HepG2 (cell line): ENCODE measurements around the gene FBLIM1. TPM values are rescaled to one million over a fixed set of nuclear protein-coding genes. Genes with fewer than 3 reads are reported as not detected.

ENCODE experiments used
- CBX1 ChIP-seq: IDR thresholded peaks from one replicate; pipeline ENCODE4 v1.6.1; 2016; ENCODE audit warnings: antibody characterized with exemption, low read depth
- EED ChIP-seq: sonication (generic); formaldehyde crosslinking; IDR thresholded peaks from 2 replicates; pipeline ENCODE4 v1.5.0; 2020; ENCODE audit warnings: mild to moderate bottlenecking, missing genetic modification reagents
- FOXP1 ChIP-seq, 2 experiments: fragments of 450-650 bp in 1 of 2; IDR thresholded peaks; 2 replicates each; pipeline ENCODE4 v1.6.1; 2017 to 2018; ENCODE audit warnings: antibody characterized with exemption in 1 of 2
- GATAD1 ChIP-seq: IDR thresholded peaks from 2 replicates; pipeline ENCODE4 v1.6.1; 2016; ENCODE audit warnings: missing genetic modification reagents, missing compliant biosample characterization
- GFI1 ChIP-seq: sonication (generic); formaldehyde crosslinking; IDR thresholded peaks from 2 replicates; pipeline ENCODE4 v1.5.0; 2020; ENCODE audit warnings: missing genetic modification reagents, mild to moderate bottlenecking, borderline replicate concordance
- HNRNPK ChIP-seq: fragments of 200-400 bp; formaldehyde crosslinking; IDR thresholded peaks from 2 replicates; pipeline ENCODE4 v1.6.1; 2018; ENCODE audit warnings: low read length, low read depth, moderate library complexity, mild to moderate bottlenecking; ENCODE audit not compliant: poor library complexity, severe bottlenecking
- HOXA9 ChIP-seq: sonication (generic); formaldehyde crosslinking; IDR thresholded peaks from 2 replicates; pipeline ENCODE4 v1.8.1; 2022; ENCODE audit warnings: missing genetic modification reagents, mild to moderate bottlenecking, moderate library complexity, borderline replicate concordance
- KLF11 ChIP-seq: IDR thresholded peaks from 2 replicates; pipeline ENCODE4 v1.6.1; 2016; ENCODE audit warnings: missing compliant biosample characterization
- NCOA2 ChIP-seq: sonication (generic); formaldehyde crosslinking; IDR thresholded peaks from 2 replicates; pipeline ENCODE4 v1.8.0; 2022; ENCODE audit warnings: inconsistent platforms
- SIX4 ChIP-seq: sonication (generic); formaldehyde crosslinking; IDR thresholded peaks from 2 replicates; pipeline ENCODE4 v1.4.0; 2020; ENCODE audit warnings: missing genetic modification reagents
- SOX5 ChIP-seq: IDR thresholded peaks from 2 replicates; pipeline ENCODE4 v1.6.1; 2016; ENCODE audit warnings: borderline replicate concordance
- ZNF143 ChIP-seq: sonication (generic); formaldehyde crosslinking; IDR thresholded peaks from 2 replicates; pipeline ENCODE4 v1.4.0; 2020; ENCODE audit warnings: missing genetic modification reagents
- ZNF562 ChIP-seq: sonication (generic); formaldehyde crosslinking; IDR thresholded peaks from 2 replicates; pipeline ENCODE4 v1.8.0; 2022; ENCODE audit warnings: missing genetic modification reagents, borderline replicate concordance
- ZNF720 ChIP-seq: sonication (generic); formaldehyde crosslinking; IDR thresholded peaks from 2 replicates; pipeline ENCODE4 v1.4.0; 2020; ENCODE audit warnings: missing genetic modification reagents
- ZNF747 ChIP-seq: sonication (generic); formaldehyde crosslinking; IDR thresholded peaks from 2 replicates; pipeline ENCODE4 v1.8.1; 2023; ENCODE audit warnings: missing genetic modification reagents, mild to moderate bottlenecking, borderline replicate concordance
- ZNF766 ChIP-seq: sonication (generic); formaldehyde crosslinking; IDR thresholded peaks from 2 replicates; pipeline ENCODE4 v1.5.0; 2020; ENCODE audit warnings: missing genetic modification reagents, borderline replicate concordance
- ZNF792 ChIP-seq: IDR thresholded peaks from 2 replicates; pipeline ENCODE4 v1.6.1; 2016
- ZNF839 ChIP-seq: sonication (generic); formaldehyde crosslinking; IDR thresholded peaks from 2 replicates; pipeline ENCODE4 v1.4.0; 2020; ENCODE audit warnings: missing genetic modification reagents, mild to moderate bottlenecking, borderline replicate concordance
- polyA plus RNA-seq, 8 experiments: library from polyadenylated mRNA; depleted of rRNA in 3 of 8; stranded (reverse) in 7 of 8; unstranded in 1 of 8; fragments of >200 nt; fragmentation: Illumina TruSeq in 4 of 8; extraction: Trizol in 4 of 8; gene quantifications; 2 replicates each; pipeline versions ENCODE4 v1.2.1 to v1.2.3, GENCODE V29; 2011 to 2016; ENCODE audit warnings: low read depth in 4 of 8, missing spikeins in 1 of 8, mixed read lengths in 1 of 8; ENCODE audit not compliant: insufficient read depth in 1 of 8
- total RNA-seq, 5 experiments: library from RNA; depleted of rRNA; stranded (reverse); fragments of >200 nt; fragmentation: Illumina TruSeq; extraction: Trizol; gene quantifications; 2 replicates each; pipeline ENCODE4 v1.2.3, GENCODE V29; 2016; ENCODE audit warnings: low read depth in 1 of 5
- TF ChIP-seq, protein P1 (sequence below): fragments of 450-650 bp; IDR thresholded peaks from 2 replicates; pipeline ENCODE4 v1.6.1; 2017
- TF ChIP-seq, protein P2 (sequence below): sonication (generic); formaldehyde crosslinking; IDR thresholded peaks from 2 replicates; pipeline ENCODE4 v1.8.0; 2022; ENCODE audit warnings: missing genetic modification reagents, mild to moderate bottlenecking, borderline replicate concordance
- TF ChIP-seq, protein P3 (sequence below): sonication (generic); formaldehyde crosslinking; IDR thresholded peaks from 2 replicates; pipeline ENCODE4 v1.4.0; 2020; ENCODE audit warnings: missing genetic modification reagents, mild to moderate bottlenecking, borderline replicate concordance
- TF ChIP-seq, protein P4 (sequence below): sonication (generic); formaldehyde crosslinking; IDR thresholded peaks from 2 replicates; pipeline ENCODE4 v1.8.0; 2023; ENCODE audit warnings: mild to moderate bottlenecking, missing genetic modification reagents
- TF ChIP-seq, protein P5 (sequence below): sonication (generic); formaldehyde crosslinking; IDR thresholded peaks from 2 replicates; pipeline ENCODE4 v1.5.0; 2020; ENCODE audit warnings: mild to moderate bottlenecking, missing genetic modification reagents

FBLIM1 gene
- total and polyA plus RNA-seq, 2 of the 13 experiments (the other 11 are each of a cell fraction or from before 2014, with no cell fraction given) = 10.6 to 23.0 TPM

DNA sequence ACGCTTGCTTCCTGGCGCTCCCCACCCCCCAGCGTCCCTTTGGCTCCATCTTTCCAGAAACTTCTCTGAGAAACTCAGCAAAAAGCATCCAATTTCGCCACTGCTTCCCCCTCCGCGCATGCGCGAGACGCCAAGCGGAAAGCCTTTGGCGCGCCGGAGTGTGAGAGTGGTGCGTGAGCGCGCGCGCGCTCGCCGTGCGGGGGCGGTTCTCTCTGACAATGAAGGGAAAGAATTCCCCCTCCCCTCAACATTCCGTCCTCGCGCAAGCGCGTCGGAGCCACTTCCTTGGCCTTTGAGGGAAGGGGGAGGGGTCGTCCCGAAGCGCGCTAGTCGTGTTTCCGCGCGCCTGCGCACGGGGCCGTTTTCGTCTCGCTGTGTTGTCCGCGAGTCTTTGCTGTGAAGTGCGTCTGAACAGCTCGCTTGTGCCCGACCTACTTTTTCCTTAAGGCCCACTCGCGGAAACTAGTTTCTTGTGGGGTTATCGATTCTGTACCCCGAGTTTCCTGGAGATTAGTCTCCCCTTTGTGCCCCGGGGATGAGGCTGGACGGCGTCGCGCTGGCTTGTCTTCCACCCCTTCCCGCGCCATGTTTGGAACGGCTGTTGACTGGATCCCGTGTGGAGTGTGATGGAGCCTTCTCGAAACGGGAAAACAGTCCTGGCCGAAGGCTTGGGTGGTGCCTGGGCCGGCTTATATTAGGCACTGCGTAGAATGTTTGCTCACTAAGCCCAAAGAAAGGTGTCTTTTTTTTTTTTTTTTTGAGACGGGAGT lies 77.3 kb downstream of the FBLIM1 start (continued):
- TF ChIP-seq, protein P1, sequence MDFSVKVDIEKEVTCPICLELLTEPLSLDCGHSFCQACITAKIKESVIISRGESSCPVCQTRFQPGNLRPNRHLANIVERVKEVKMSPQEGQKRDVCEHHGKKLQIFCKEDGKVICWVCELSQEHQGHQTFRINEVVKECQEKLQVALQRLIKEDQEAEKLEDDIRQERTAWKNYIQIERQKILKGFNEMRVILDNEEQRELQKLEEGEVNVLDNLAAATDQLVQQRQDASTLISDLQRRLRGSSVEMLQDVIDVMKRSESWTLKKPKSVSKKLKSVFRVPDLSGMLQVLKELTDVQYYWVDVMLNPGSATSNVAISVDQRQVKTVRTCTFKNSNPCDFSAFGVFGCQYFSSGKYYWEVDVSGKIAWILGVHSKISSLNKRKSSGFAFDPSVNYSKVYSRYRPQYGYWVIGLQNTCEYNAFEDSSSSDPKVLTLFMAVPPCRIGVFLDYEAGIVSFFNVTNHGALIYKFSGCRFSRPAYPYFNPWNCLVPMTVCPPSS = no peak
- TF ChIP-seq HOXA9 (CRISPR knock-in tag) = no peak
- TF ChIP-seq, protein P2, sequence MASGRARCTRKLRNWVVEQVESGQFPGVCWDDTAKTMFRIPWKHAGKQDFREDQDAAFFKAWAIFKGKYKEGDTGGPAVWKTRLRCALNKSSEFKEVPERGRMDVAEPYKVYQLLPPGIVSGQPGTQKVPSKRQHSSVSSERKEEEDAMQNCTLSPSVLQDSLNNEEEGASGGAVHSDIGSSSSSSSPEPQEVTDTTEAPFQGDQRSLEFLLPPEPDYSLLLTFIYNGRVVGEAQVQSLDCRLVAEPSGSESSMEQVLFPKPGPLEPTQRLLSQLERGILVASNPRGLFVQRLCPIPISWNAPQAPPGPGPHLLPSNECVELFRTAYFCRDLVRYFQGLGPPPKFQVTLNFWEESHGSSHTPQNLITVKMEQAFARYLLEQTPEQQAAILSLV (CRISPR knock-in tag) = no peak; the same call in 1 of the 2 replicates
- no peak; the same call in 1 of the 2 replicates for TF ChIP-seq ZNF143 (CRISPR knock-in tag)
- peak; percentile 4 for TF ChIP-seq CBX1
- peak; percentile 26 for TF ChIP-seq KLF11
- TF ChIP-seq ZNF839 = 0 out of 2 replicates have a peak, but pooled peaks have one; percentile 60
- TF ChIP-seq, protein P3, sequence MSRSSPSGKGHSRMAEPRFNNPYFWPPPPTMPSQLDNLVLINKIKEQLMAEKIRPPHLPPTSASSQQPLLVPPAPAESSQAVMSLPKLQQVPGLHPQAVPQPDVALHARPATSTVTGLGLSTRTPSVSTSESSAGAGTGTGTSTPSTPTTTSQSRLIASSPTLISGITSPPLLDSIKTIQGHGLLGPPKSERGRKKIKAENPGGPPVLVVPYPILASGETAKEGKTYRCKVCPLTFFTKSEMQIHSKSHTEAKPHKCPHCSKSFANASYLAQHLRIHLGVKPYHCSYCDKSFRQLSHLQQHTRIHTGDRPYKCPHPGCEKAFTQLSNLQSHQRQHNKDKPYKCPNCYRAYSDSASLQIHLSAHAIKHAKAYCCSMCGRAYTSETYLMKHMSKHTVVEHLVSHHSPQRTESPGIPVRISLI = peak; percentile 7; the same call in 1 of the 2 replicates
- TF ChIP-seq HNRNPK = peak; percentile 43
- TF ChIP-seq ZNF562 (CRISPR knock-in tag) = no peak
- peak; percentile 73; the same call in 1 of the 2 replicates for TF ChIP-seq SOX5 (CRISPR knock-in tag)
- peak; percentile 91; the same call in 1 of the 2 replicates for TF ChIP-seq ZNF747 (CRISPR knock-in tag)
- TF ChIP-seq, protein P4, sequence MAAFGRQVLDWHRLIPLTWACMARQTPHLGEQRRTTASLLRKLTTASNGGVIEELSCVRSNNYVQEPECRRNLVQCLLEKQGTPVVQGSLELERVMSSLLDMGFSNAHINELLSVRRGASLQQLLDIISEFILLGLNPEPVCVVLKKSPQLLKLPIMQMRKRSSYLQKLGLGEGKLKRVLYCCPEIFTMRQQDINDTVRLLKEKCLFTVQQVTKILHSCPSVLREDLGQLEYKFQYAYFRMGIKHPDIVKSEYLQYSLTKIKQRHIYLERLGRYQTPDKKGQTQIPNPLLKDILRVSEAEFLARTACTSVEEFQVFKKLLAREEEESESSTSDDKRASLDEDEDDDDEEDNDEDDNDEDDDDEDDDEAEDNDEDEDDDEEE = peak; percentile 49
- no peak for TF ChIP-seq ZNF720 (CRISPR knock-in tag)
- TF ChIP-seq, protein P5, sequence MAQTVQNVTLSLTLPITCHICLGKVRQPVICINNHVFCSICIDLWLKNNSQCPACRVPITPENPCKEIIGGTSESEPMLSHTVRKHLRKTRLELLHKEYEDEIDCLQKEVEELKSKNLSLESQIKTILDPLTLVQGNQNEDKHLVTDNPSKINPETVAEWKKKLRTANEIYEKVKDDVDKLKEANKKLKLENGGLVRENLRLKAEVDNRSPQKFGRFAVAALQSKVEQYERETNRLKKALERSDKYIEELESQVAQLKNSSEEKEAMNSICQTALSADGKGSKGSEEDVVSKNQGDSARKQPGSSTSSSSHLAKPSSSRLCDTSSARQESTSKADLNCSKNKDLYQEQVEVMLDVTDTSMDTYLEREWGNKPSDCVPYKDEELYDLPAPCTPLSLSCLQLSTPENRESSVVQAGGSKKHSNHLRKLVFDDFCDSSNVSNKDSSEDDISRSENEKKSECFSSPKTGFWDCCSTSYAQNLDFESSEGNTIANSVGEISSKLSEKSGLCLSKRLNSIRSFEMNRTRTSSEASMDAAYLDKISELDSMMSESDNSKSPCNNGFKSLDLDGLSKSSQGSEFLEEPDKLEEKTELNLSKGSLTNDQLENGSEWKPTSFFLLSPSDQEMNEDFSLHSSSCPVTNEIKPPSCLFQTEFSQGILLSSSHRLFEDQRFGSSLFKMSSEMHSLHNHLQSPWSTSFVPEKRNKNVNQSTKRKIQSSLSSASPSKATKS (CRISPR knock-in tag) = no peak
- TF ChIP-seq FOXP1 (IDR thresholded peaks at IDR 0.05) = no peak
- peak; percentile 24 for TF ChIP-seq FOXP1 (CRISPR knock-in tag; IDR thresholded peaks at IDR 0.05)
- peak; percentile 65; the same call in 1 of the 2 replicates for TF ChIP-seq GFI1 (CRISPR knock-in tag)
- peak; percentile 59 for TF ChIP-seq SIX4 (CRISPR knock-in tag)
- TF ChIP-seq NCOA2 (CRISPR knock-in tag) = peak; percentile 67
- no peak; the same call in 1 of the 2 replicates for TF ChIP-seq ZNF766 (CRISPR knock-in tag)
- no peak for TF ChIP-seq EED (CRISPR knock-in tag)
- TF ChIP-seq ZNF792 (CRISPR knock-in tag) = peak; percentile 65; the same call in 1 of the 2 replicates
- TF ChIP-seq GATAD1 (CRISPR knock-in tag) = peak; percentile 56; the same call in 1 of the 2 replicates
